HFF-Myc (cell line): Measurements from ENCODE around the gene HNF1B.

Source experiments
- DNase-seq: peaks from one replicate; pipeline ENCODE4 v3.0.0-alpha.2; 2011; ENCODE audit warnings: low read depth; ENCODE audit errors: extremely low read depth
- H3K4me3 ChIP-seq: replicated peaks from 2 replicates; pipeline ENCODE4 v1.5.1; 2011; ENCODE audit warnings: low read depth, mild to moderate bottlenecking, control low read depth, low read length
- TF ChIP-seq, protein P1 (sequence below): IDR thresholded peaks from 2 replicates; pipeline ENCODE4 v1.5.1; 2012; ENCODE audit warnings: mild to moderate bottlenecking, low read depth, low read length, control low read depth; ENCODE audit errors: missing control alignments

HNF1B gene

GRCh38 chr17:37678036-37678435, 66.8 kb downstream of the HNF1B start:
- no peak overlapping the region for H3K4me3 ChIP-seq
- no peak for DNase-seq
- TF ChIP-seq, protein P1, sequence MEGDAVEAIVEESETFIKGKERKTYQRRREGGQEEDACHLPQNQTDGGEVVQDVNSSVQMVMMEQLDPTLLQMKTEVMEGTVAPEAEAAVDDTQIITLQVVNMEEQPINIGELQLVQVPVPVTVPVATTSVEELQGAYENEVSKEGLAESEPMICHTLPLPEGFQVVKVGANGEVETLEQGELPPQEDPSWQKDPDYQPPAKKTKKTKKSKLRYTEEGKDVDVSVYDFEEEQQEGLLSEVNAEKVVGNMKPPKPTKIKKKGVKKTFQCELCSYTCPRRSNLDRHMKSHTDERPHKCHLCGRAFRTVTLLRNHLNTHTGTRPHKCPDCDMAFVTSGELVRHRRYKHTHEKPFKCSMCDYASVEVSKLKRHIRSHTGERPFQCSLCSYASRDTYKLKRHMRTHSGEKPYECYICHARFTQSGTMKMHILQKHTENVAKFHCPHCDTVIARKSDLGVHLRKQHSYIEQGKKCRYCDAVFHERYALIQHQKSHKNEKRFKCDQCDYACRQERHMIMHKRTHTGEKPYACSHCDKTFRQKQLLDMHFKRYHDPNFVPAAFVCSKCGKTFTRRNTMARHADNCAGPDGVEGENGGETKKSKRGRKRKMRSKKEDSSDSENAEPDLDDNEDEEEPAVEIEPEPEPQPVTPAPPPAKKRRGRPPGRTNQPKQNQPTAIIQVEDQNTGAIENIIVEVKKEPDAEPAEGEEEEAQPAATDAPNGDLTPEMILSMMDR: no peak

DNA sequence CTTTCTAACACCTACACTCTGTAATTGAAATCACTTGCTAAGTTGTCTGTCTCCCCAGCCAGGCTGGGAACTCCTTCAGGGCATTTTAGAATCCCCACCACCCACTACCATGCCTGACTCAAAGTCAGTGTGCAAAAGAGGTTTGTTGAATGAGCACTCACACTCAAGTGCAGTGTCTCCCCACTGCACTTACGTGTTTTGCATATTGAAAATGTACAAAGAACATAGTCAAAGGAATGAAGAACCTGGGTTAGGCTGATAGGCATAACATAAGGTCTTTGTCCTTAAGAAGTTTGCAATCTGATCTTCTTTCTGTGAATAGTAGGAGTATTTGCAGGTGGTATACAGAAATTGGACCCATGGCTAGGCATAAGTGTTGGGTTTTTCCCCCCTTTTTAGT, 67.8 kb downstream of the HNF1B start:
- TF ChIP-seq, protein P1: no peak
- no peak overlapping the region for H3K4me3 ChIP-seq
- no peak for DNase-seq

GRCh38 chr17:37676115-37676925, 68.5 kb downstream of the HNF1B start:
- no peak for DNase-seq
- TF ChIP-seq, protein P1: no peak
- H3K4me3 ChIP-seq: no peak overlapping the region

DNA sequence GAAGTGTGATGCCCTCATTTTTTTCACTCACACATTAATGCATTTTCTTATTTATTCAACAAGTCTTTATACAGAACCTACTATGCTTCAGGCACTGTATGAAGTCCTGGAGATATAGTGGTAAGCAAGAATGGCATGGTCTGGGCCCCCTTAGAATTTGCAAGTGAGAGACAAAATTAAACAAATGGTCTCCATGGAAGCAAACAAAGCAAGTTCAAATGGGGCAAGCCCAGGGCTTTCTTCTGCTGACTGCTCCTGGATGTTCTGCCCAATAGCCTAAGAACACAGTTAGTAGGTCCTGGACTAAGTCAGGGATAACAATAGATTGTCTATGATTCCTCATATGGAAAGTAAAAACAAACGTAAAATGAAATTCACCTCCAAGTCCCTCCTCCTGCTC, 70.3 kb downstream of the HNF1B start:
- TF ChIP-seq, protein P1: no peak
- no peak for DNase-seq
- H3K4me3 ChIP-seq: no peak overlapping the region

- TF ChIP-seq, protein P1: no peak
- no peak for DNase-seq
- no peak overlapping the region for H3K4me3 ChIP-seq
Observed at GRCh38 chr17:37673386-37673785, 71.5 kb downstream of the HNF1B start.

DNA sequence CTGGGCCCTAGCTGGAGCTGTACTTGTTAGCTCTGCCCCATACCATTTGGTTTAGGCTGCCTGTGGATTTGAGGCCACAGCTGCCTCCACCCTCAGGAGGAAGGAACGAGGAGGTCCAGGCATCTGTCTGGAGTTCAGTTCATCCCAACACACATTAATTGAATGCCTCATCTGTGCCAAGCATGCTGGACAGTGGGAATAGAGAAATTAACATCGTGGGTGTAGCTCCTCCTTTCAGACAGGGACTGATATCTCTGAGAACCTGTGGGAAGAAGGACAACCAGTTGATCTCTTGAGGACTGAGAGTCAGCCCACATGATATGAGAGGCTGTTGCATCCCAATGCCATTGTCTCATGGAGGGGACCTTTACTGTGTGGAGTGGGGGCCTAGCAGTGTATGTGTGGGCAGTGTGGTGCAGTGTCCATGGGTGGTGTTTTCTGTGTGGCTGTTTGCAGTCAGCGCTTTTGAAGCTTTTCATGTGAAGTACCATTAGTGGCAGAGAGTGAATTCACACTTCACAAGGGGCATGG, 72.2 kb downstream of the HNF1B start:
- TF ChIP-seq, protein P1: no peak
- H3K4me3 ChIP-seq: no peak overlapping the region
- DNase-seq: no peak
